AG04450 (cell line): ENCODE measurements around the gene RELCH. TPM values are rescaled to one million over a fixed set of nuclear protein-coding genes. Genes with fewer than 3 reads are reported as not detected.

Experiments
- CTCF ChIA-PET: fragments of 300-600, 350-600 bp; formaldehyde crosslinking; extraction: SDS; loops from one replicate; lab custom pipeline; 2022; ENCODE audit warnings: antibody characterized with exemption, inconsistent platforms; lab: Charles Lee
- POLR2A ChIA-PET: fragments of 350-600 bp; formaldehyde crosslinking; extraction: SDS; loops from one replicate; lab custom pipeline; 2021; ENCODE audit warnings: antibody characterized with exemption, inconsistent platforms; lab: Yijun Ruan, JAX
- DNase-seq: peaks from one replicate; pipeline ENCODE4 v3.0.0-alpha.2; 2011; ENCODE audit warnings: low read depth, low spot score
- H3K27ac ChIP-seq: one replicate; pipeline ENCODE4 v1.5.1; 2012; ENCODE audit warnings: low read depth, low read length, control low read depth
- H3K27me3 ChIP-seq: one replicate; pipeline ENCODE4 v1.6.0; 2012; ENCODE audit warnings: low read length; ENCODE audit not compliant: control insufficient read depth, insufficient read depth
- H3K4me3 ChIP-seq: 2 replicates; pipeline ENCODE4 v1.5.1; 2011; ENCODE audit warnings: mild to moderate bottlenecking, low read depth, low read length, control low read depth
- H3K9me3 ChIP-seq: 2 replicates; pipeline ENCODE4 v1.5.1; 2012; ENCODE audit warnings: low read length; ENCODE audit not compliant: control insufficient read depth, insufficient read depth
- CTCF ChIP-seq: IDR thresholded peaks from 2 replicates; pipeline ENCODE4 v1.5.1; 2011; ENCODE audit warnings: low read depth, low read length, control low read depth, inconsistent platforms
- polyA plus RNA-seq: library from polyadenylated mRNA; depleted of rRNA; stranded (reverse); fragments of >200 nt; gene quantifications from 2 replicates; pipeline ENCODE4 v1.2.3, GENCODE V29; 2011

The RELCH gene
- polyA plus RNA-seq, 1 experiment = 14.5 TPM

GRCh38 chr18:62258093-62258492 is 71.0 kb downstream of the RELCH start:
- no peak for DNase-seq
- Histone ChIP-seq H3K9me3 (no peaks in the 10 kb centered on the region), H3K4me3 (no peak overlapping the region), H3K27ac (no peak overlapping the region), H3K27me3 (no peaks in the 10 kb centered on the region)
- ChIA-PET POLR2A (no interaction called here), CTCF (interaction anchor here (2.7 kb wide), 1 partner anchor 8 kb away, joined by 25 read pairs; no protein-coding TSS in a partner anchor)
- no peak for TF ChIP-seq CTCF

DNA sequence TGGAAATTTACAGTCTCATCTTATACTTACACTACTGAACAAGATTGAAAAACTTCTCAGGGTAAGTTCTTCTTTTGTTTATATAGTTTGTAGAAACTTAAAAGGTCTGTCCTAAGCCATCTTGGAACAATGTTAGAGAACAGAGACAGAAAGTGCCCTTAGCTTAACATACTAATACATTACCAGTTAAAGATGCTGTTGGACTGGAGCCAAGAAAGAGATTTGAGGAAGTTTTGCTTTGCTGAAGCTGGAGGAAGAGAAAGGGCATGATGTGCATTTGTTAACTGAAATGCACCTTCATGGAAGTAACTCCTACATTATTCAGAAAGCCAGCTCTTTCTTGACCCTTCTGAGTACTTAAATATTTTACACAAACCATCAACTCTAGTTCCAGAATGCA is 71.6 kb downstream of the RELCH start:
- ChIA-PET CTCF (interaction anchor here (2.7 kb wide), 1 partner anchor 9 kb away, joined by 25 read pairs; no protein-coding TSS in a partner anchor), POLR2A (no interaction called here)
- Histone ChIP-seq H3K9me3 (no peaks in the 10 kb centered on the region), H3K27ac (no peak overlapping the region), H3K4me3 (no peak overlapping the region), H3K27me3 (no peaks in the 10 kb centered on the region)
- DNase-seq = no peak
- TF ChIP-seq CTCF = no peak

- DNase-seq = no peak
- CTCF ChIA-PET = interaction anchor here (1.6 kb wide), 1 partner anchor 13 kb away, joined by 9 read pairs; no protein-coding TSS in a partner anchor
- Histone ChIP-seq H3K4me3 (no peak overlapping the region), H3K27me3 (no peaks in the 10 kb centered on the region), H3K9me3 (no peaks in the 10 kb centered on the region), H3K27ac (no peak overlapping the region)
- no peak for TF ChIP-seq CTCF
- POLR2A ChIA-PET = no interaction called here
These were observed 75.0 kb downstream of the RELCH start for GRCh38 chr18:62262061-62262460.

DNA sequence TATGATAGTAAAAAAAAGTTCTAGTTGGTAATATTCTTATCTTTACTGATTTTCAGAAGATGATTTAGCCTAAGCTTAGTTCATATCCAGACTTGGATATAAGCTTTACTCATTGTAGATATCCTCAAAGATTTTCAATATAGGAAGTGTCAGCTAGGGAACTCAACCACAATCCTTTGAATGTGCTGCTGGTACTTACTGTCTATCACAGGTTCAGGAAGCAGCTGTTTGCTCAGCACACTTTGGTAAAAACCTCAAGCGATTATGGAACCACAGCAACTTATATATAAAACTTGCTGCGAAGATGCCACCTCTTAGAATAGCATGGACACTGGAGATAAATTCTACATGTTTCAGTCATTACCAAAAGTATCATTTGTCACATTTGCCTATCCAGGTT is 77.9 kb downstream of the RELCH start:
- POLR2A ChIA-PET = no interaction called here
- H3K27me3 ChIP-seq = no peaks in the 10 kb centered on the region
- no peaks in the 10 kb centered on the region for H3K9me3 ChIP-seq
- H3K27ac ChIP-seq = no peak overlapping the region
- H3K4me3 ChIP-seq = no peak overlapping the region
- CTCF ChIA-PET = interaction anchor here (3.9 kb wide), 1 partner anchor 16 kb away, joined by 27 read pairs; no protein-coding TSS in a partner anchor
- no peak for TF ChIP-seq CTCF
- DNase-seq = no peak

DNA sequence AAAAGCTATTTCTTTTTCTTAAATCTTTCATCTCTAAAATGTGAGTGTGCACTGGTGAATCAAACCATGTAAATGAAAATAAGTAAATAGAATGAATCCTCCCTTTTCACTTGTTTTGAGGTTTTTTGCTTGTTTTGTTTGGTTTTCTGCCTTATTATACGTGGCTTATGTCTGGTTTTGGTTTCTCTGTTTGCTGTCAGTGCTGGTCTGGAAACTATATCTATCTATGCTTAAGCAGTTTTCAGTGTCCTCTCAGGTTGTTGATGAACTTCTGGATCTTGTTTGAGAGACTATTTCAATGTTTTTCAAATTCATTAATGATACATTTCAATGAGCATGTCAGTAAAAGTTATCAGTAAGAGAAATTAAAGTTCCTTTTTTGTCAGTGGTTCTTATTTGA is 90.0 kb downstream of the RELCH start:
- DNase-seq = no peak
- no peak overlapping the region for H3K4me3 ChIP-seq
- ChIA-PET CTCF (interaction anchor here (4.5 kb wide), 1 partner anchor 27 kb away, joined by 16 read pairs; no protein-coding TSS in a partner anchor), POLR2A (no interaction called here)
- no peak for TF ChIP-seq CTCF
- H3K9me3 ChIP-seq = no peaks in the 10 kb centered on the region
- H3K27me3 ChIP-seq = no peaks in the 10 kb centered on the region
- H3K27ac ChIP-seq = no peak overlapping the region
